ENCODE results near the gene RAD54L. TPM values are rescaled to one million over a fixed set of nuclear protein-coding genes. Genes with fewer than 3 reads are reported as not detected.

Gene RAD54L
- total and polyA plus RNA-seq, 10 of the 15 experiments (the other 5 are each of a cell fraction or from before 2014, with no cell fraction given), result 12.9 to 54.2 (median 23.6) TPM

- no peak for TF ChIP-seq NR2C2 (IDR thresholded peaks at IDR 0.05; ENCODE audit: borderline replicate concordance, control insufficient read depth, insufficient read length, low read depth)
These were observed 62.8 kb downstream of the RAD54L start (continued) for GRCh38 chr1:46310321-46310720.

- intact Hi-C loops (cut with micrococcal nuclease; ENCODE audit: unreplicated experiment), result no loop called here
- no peaks in the 10 kb centered on the region for H4K20me1 ChIP-seq (ENCODE audit: control insufficient read depth, insufficient read depth)
- H3K36me3 ChIP-seq (ENCODE audit: control insufficient read depth in 2 of 2, insufficient read depth in 2 of 2, low read length in 1 of 2), result peaks cover 1 to 18% of the 10 kb centered on the region in 2 experiments
- SMC1A ChIA-PET (ENCODE audit: uncharacterized antibody, unreplicated experiment), result interaction anchor here (0.7 to 4.4 kb wide), 4 partner anchors 8 to 41 kb away, joined by 3 to 26 read pairs (median 6); partner anchors contain the start of genes LRRC41 and UQCRH
- CTCF ChIA-PET, result interaction anchor here (0.8 to 1.0 kb wide), 2 partner anchors 17 kb away, joined by 3 to 4 read pairs; no protein-coding TSS in a partner anchor
- H3K4me1 ChIP-seq (ENCODE audit: control insufficient read depth, insufficient read depth, low read length), result no peaks in the 10 kb centered on the region
- no peak overlapping the region for H3K4me2 ChIP-seq (ENCODE audit: control insufficient read depth, insufficient read depth)
- no peak overlapping the region for H3K27ac ChIP-seq (ENCODE audit: control insufficient read depth, insufficient read depth)
- in situ Hi-C loops (cut with MboI), result no loop called here
- FAIRE-seq (no peak), ATAC-seq (no peak), DNase-seq (ENCODE audit: low read depth, low spot score) (no peak)
- H3K27me3 ChIP-seq (replicated peaks in 1 of 2; ENCODE audit: control insufficient read depth in 2 of 2, insufficient read depth in 2 of 2, low read length in 1 of 2), result no peaks in the 10 kb centered on the region
- H3K9me3 ChIP-seq (replicated peaks; ENCODE audit: control insufficient read depth, insufficient read depth, low read length), result no peaks in the 10 kb centered on the region; the same call in 2 of the 3 replicates
- RAD21 ChIA-PET (ENCODE audit: unreplicated experiment), result no interaction called here
- WGBS (ENCODE audit: insufficient coverage, insufficient replicate concordance, low lambda C conversion rate, missing lambda C conversion rate), result 69% methylated on average over 3 of the region's 3 CpGs
- no peak overlapping the region for H2AFZ ChIP-seq (ENCODE audit: control insufficient read depth, low read depth, low read length)
- BruUV-seq (replicated peaks), result TSS peak; percentile 53
- H3K79me2 ChIP-seq (ENCODE audit: control insufficient read depth, insufficient read depth, low read length), result peaks cover 41% of the 10 kb centered on the region
- POLR2A ChIA-PET, result interaction anchor here (1.0 kb wide), 1 partner anchor 8 kb away, joined by 9 read pairs; no protein-coding TSS in a partner anchor
- no peak overlapping the region for H3K4me3 ChIP-seq
- H3K9ac ChIP-seq (ENCODE audit: control insufficient read depth, insufficient read depth, low read length), result no peak overlapping the region
- TF ChIP-seq MEF2A (IDR thresholded peaks at IDR 0.05; ENCODE audit: insufficient read depth, low read depth, low read length) (no peak), NFIC (IDR thresholded peaks at IDR 0.05; ENCODE audit: low read depth, low read length) (no peak), REST (IDR thresholded peaks at IDR 0.05; ENCODE audit: low read depth, low read length) (no peak), DPF2 (IDR thresholded peaks at IDR 0.05) (no peak), MXI1 (IDR thresholded peaks at IDR 0.05; ENCODE audit: low read depth, low read length) (no peak), KLF5 (IDR thresholded peaks at IDR 0.05; ENCODE audit: partially characterized antibody) (no peak), ZNF592 (IDR thresholded peaks at IDR 0.05) (no peak), ZNF687 (IDR thresholded peaks at IDR 0.05) (no peak)
These were observed 68.3 kb downstream of the RAD54L start for GRCh38 chr1:46315669-46316403.

Data from GM12878 (cell line).